ENCODE measurements around the gene TIFAB. TPM values are rescaled to one million over a fixed set of nuclear protein-coding genes. Genes with fewer than 3 reads are reported as not detected.
A peak's percentile ranks its signal among the peaks of the same experiment; 100 is the strongest.

TIFAB gene
- total RNA-seq, 4 donors from 2014 or later: not detected

DNA sequence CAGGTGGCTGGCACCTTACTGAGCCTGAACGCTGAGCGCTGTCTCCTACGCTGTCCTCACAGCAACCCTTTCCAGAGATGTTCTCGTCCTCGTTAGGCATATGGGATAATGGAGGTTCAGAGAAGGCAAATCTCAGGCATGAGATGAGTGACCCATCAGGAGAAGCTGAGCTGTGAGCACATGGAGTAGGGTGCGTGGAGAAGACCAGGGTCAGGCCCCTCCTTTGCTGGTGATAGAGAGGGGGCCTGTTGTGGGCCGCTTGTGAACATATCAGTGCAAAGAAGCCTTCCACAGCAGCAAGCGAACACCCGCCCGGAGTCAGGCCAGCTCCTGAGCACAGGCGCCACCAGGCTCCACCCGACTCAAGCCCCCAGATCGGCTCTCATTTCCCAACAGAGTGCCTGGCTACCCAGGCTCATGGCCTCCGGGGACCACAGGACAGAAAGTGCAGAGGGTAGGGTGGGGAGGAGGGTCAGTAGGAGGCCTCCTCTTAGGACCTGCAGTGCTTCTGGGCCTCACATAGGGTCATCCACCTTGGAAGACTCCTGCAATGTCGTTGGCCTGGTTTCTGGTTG lies 15.0 kb upstream of the TIFAB start:
- Histone ChIP-seq H3K4me3 (no peak overlapping the region), H3K9me3 (no peaks in the 10 kb centered on the region), H3K4me1 (peaks cover 0 to 13% (median 11%) of the 10 kb centered on the region in 4 donors), H3K27ac (replicated peaks in 1 of 4) (no peak overlapping the region), H3K36me3 (no peaks in the 10 kb centered on the region), H3K27me3 (peaks cover 0 to 68% (median 0%) of the 10 kb centered on the region in 4 donors)
- WGBS: 84% methylated on average over 14 of the region's 15 CpGs
- DNase-seq (ENCODE audit: extremely low spot score): no peak
- intact Hi-C loops (cut with DNase I): loop anchor here (10.0 kb wide), 1 partner anchor 358 kb away; no protein-coding TSS in a partner anchor
- TF ChIP-seq POLR2A (IDR thresholded peaks at IDR 0.05; ENCODE audit: low read depth) (no peak), POLR2AphosphoS5 (IDR thresholded peaks at IDR 0.05) (no peak), EP300 (IDR thresholded peaks at IDR 0.05) (no peak)
- TF ChIP-seq, protein P1, sequence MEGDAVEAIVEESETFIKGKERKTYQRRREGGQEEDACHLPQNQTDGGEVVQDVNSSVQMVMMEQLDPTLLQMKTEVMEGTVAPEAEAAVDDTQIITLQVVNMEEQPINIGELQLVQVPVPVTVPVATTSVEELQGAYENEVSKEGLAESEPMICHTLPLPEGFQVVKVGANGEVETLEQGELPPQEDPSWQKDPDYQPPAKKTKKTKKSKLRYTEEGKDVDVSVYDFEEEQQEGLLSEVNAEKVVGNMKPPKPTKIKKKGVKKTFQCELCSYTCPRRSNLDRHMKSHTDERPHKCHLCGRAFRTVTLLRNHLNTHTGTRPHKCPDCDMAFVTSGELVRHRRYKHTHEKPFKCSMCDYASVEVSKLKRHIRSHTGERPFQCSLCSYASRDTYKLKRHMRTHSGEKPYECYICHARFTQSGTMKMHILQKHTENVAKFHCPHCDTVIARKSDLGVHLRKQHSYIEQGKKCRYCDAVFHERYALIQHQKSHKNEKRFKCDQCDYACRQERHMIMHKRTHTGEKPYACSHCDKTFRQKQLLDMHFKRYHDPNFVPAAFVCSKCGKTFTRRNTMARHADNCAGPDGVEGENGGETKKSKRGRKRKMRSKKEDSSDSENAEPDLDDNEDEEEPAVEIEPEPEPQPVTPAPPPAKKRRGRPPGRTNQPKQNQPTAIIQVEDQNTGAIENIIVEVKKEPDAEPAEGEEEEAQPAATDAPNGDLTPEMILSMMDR (IDR thresholded peaks at IDR 0.05): no peak

DNA sequence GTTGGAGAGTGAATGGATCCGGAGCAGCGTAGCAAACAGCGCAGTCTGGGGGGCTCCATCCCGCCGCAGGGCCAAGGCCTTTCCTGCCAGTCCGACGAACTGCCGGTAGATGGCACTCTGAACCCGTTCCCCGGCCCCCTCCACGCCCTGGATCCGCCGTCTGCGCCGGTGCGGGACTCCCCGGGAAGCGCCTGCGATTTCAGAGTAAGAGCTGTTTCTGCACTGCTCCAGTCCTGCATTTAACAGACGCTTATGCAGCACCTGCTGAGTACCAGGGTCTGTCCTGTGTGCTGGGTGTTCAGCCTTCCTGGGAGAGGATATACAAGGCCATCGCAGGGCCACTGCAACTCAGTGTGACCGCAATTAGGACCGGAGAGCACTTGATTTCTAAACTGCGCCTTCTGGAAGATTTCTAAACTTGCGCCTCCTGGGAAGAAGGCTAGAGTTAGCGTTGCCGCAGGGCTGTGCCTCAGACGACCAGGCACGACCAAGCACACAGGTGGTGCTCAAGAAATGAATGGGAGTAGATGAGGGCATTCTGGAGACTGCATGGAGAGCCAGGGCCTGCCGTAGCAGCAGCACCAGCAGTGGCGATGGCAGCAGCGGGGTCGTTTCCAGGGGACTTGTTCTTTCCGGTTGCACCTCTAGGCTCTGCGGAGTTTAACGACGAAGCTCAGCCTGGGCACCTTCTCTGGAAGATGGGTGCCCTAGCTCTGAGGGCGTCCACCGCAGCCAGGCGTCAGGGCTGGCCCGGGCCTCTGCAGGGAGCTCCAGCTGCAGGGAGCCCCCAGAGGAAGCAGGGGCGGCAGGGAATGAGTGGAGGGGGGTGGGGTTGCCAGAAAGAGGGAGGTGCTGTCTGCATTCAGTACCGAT lies 14.3 kb upstream of the TIFAB start:
- H3K36me3 ChIP-seq: no peaks in the 10 kb centered on the region
- no peaks in the 10 kb centered on the region for H3K9me3 ChIP-seq
- DNase-seq (ENCODE audit: extremely low spot score): no peak
- 21% methylated on average over 27 of the region's 43 CpGs for WGBS
- TF ChIP-seq EP300 (IDR thresholded peaks at IDR 0.05): no peak
- TF ChIP-seq, protein P1 (IDR thresholded peaks at IDR 0.05): peak; percentile 81 to 91 (median 84)
- no peak for TF ChIP-seq POLR2A (IDR thresholded peaks at IDR 0.05; ENCODE audit: low read depth)
- no peak for TF ChIP-seq POLR2AphosphoS5 (IDR thresholded peaks at IDR 0.05)
- intact Hi-C loops (cut with DNase I): loop anchor here (1.0 to 10.0 kb wide), 2 partner anchors 86 to 358 kb away; no protein-coding TSS in a partner anchor
- H3K4me1 ChIP-seq: peaks cover 0 to 13% (median 11%) of the 10 kb centered on the region in 4 donors
- H3K27ac ChIP-seq (replicated peaks in 1 of 4): no peak overlapping the region
- peaks cover 0 to 70% (median 0%) of the 10 kb centered on the region in 4 donors for H3K27me3 ChIP-seq
- peak overlapping the region; percentile 29 to 51 (median 37) for H3K4me3 ChIP-seq

DNA sequence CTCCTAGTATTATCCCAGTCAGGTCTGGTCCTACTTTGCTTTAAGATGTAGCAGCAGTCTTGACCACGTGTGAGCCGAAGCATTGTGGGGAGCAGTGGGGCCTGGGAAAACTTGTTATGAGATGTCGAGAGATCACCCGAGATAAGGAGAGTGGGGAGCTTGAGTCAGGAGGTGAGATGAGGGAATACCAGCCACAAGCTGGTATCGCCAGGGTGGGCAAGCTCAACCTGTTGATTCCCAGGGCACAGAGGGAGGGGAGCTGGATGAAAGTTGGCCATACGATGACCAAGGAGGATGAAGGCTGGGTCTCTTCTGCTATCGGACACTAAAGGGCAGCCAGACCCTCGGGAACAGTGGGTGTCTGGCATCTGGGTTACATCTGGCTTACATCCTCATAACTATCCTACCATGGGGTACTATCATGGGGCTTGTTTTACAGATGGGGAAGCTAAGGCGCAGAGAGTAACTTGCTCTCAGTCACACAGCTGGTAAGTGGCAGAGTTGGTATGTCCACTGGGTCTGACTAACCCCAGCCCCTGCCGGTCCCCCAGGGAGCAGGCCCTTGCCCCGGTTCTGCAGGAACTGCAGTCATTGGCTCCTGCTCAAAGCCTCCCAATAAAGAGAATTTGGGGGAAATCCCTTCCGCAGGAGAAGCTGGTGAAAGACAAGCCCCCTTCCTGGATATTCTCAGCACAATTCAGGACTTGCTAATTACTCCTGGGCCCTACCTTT lies 13.4 kb upstream of the TIFAB start:
- no peaks in the 10 kb centered on the region for H3K9me3 ChIP-seq
- no peak overlapping the region for H3K4me3 ChIP-seq
- no peaks in the 10 kb centered on the region for H3K36me3 ChIP-seq
- WGBS: 68% methylated on average over 12 of the region's 12 CpGs
- peaks cover 0 to 13% (median 11%) of the 10 kb centered on the region in 4 donors for H3K4me1 ChIP-seq
- H3K27me3 ChIP-seq: peaks cover 0 to 72% (median 0%) of the 10 kb centered on the region in 4 donors
- H3K27ac ChIP-seq (replicated peaks in 1 of 4): no peak overlapping the region
- no peak for DNase-seq (ENCODE audit: extremely low spot score)
- intact Hi-C loops (cut with DNase I): loop anchor here (1.0 to 10.0 kb wide), 2 partner anchors 87 to 359 kb away; no protein-coding TSS in a partner anchor
- TF ChIP-seq, protein P1 (IDR thresholded peaks at IDR 0.05): no peak
- TF ChIP-seq POLR2A (IDR thresholded peaks at IDR 0.05; ENCODE audit: low read depth) (no peak), EP300 (IDR thresholded peaks at IDR 0.05) (no peak), POLR2AphosphoS5 (IDR thresholded peaks at IDR 0.05) (no peak)

DNA sequence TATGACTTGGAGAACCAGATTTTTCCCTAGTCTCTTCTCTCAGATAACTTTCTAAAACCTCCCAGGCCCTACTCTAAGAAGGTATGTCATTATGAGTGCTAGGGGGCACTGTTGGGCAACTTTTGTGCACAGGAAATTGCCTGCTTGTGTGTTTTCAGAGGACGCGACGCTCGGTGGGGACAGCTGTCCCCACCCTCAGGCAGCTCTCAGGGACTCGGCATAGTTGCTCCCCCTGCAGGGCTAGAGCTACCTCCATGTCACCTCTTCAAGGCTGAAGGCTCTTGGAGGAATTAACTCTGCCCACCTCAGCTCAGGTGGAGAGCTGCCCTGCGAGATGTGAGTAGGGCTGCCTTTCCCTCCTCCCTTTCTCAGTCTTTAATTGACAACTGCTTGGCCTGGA lies 10.2 kb upstream of the TIFAB start:
- Histone ChIP-seq H3K4me3 (no peak overlapping the region), H3K27ac (replicated peaks in 1 of 4) (no peak overlapping the region), H3K9me3 (no peaks in the 10 kb centered on the region), H3K27me3 (peaks cover 0 to 83% (median 0%) of the 10 kb centered on the region in 4 donors), H3K36me3 (no peaks in the 10 kb centered on the region), H3K4me1 (peaks cover 0 to 13% (median 11%) of the 10 kb centered on the region in 4 donors)
- DNase-seq (ENCODE audit: extremely low spot score): no peak
- WGBS: 60% methylated on average over 2 of the region's 6 CpGs
- TF ChIP-seq EP300 (IDR thresholded peaks at IDR 0.05) (no peak), POLR2A (IDR thresholded peaks at IDR 0.05; ENCODE audit: low read depth) (no peak), POLR2AphosphoS5 (IDR thresholded peaks at IDR 0.05) (no peak)
- TF ChIP-seq, protein P1 (IDR thresholded peaks at IDR 0.05): no peak
- intact Hi-C loops (cut with DNase I): loop anchor here (10.0 kb wide), 1 partner anchor 362 kb away; no protein-coding TSS in a partner anchor

All from esophagus muscularis mucosa (tissue), 4 donors.